ENCODE data around the gene DUSP5.
A peak's percentile ranks its signal among the peaks of the same experiment; 100 is the strongest.

The DUSP5 gene

GRCh38 chr10:110501142-110501937, 3.6 kb downstream of the DUSP5 start:
- DNase-seq: peak in 3 of 4 experiments; percentile 15 to 31 (median 21)

GRCh38 chr10:110502072-110502845, 4.6 kb downstream of the DUSP5 start:
- no peak for DNase-seq

- DNase-seq: no peak
These were observed 5.2 kb downstream of the DUSP5 start for GRCh38 chr10:110502851-110503301.

- DNase-seq: no peak
These were observed 5.9 kb downstream of the DUSP5 start for GRCh38 chr10:110503528-110504110.

- DNase-seq: peak in 2 of 4 experiments; percentile 6 to 20
These were observed 6.5 kb downstream of the DUSP5 start for GRCh38 chr10:110504111-110504735.

GRCh38 chr10:110505130-110505770, 7.5 kb downstream of the DUSP5 start:
- no peak for DNase-seq

GRCh38 chr10:110506448-110506847, 8.7 kb downstream of the DUSP5 start:
- no peak for DNase-seq

GRCh38 chr10:110507346-110507745, 9.6 kb downstream of the DUSP5 start:
- DNase-seq: no peak

- DNase-seq: no peak
These were observed 10.6 kb downstream of the DUSP5 start for GRCh38 chr10:110508159-110508788.

- no peak for DNase-seq
These were observed 11.3 kb downstream of the DUSP5 start for GRCh38 chr10:110508806-110509544.

GRCh38 chr10:110509560-110509959, 11.9 kb downstream of the DUSP5 start:
- DNase-seq: no peak

GRCh38 chr10:110510086-110510485, 12.4 kb downstream of the DUSP5 start:
- no peak for DNase-seq

GRCh38 chr10:110510730-110511129, 13.0 kb downstream of the DUSP5 start:
- no peak for DNase-seq

GRCh38 chr10:110511734-110512449, 14.2 kb downstream of the DUSP5 start:
- DNase-seq: no peak

- peak in 2 of 4 experiments; percentile 15 to 20 for DNase-seq
These were observed 14.9 kb downstream of the DUSP5 start for GRCh38 chr10:110512461-110513187.

- DNase-seq: no peak
These were observed 16.2 kb downstream of the DUSP5 start for GRCh38 chr10:110513949-110514348.

GRCh38 chr10:110514848-110515247, 17.1 kb downstream of the DUSP5 start:
- DNase-seq: no peak

- DNase-seq: no peak
These were observed 19.2 kb downstream of the DUSP5 start for GRCh38 chr10:110516815-110517492.

- no peak for DNase-seq
These were observed 24.8 kb downstream of the DUSP5 start for GRCh38 chr10:110522365-110522988.

Measured in activated CD4-positive, CD25-positive, alpha-beta regulatory T cell (primary cell).